Thymus (tissue), 14 donors: ENCODE data around the gene DENND1B. TPM values are rescaled to one million over a fixed set of nuclear protein-coding genes. Genes with fewer than 3 reads are reported as not detected.

Experiments
- DNase-seq, 9 donors: peaks; one replicate each; pipeline ENCODE4 v3.0.0-alpha.2; 2013; ENCODE audit warnings: low spot score in 9 of 9, low read depth in 6 of 9, missing footprints in 1 of 9
- H3K27ac ChIP-seq, 2 donors: one replicate each; pipeline ENCODE4 v1.5.1; 2013; ENCODE audit warnings: control low read depth in 1 of 2, low read depth in 1 of 2, low read length in 1 of 2, mild to moderate bottlenecking in 1 of 2, moderate library complexity in 1 of 2
- H3K27me3 ChIP-seq, 2 donors: one replicate each; pipeline ENCODE4 v1.5.1; 2013; ENCODE audit warnings: low read length in 1 of 2; ENCODE audit not compliant: control insufficient read depth in 2 of 2, insufficient read depth in 1 of 2
- H3K36me3 ChIP-seq, 2 donors: one replicate each; pipeline ENCODE4 v1.5.1; 2013; ENCODE audit warnings: low read length in 1 of 2, mild to moderate bottlenecking in 1 of 2, moderate library complexity in 1 of 2; ENCODE audit not compliant: control insufficient read depth in 2 of 2, insufficient read depth in 2 of 2
- H3K4me1 ChIP-seq, 2 donors: one replicate each; pipeline ENCODE4 v1.5.1; 2013; ENCODE audit warnings: low read length in 2 of 2; ENCODE audit not compliant: control insufficient read depth in 2 of 2, insufficient read depth in 2 of 2
- H3K4me3 ChIP-seq, 2 donors: one replicate each; pipeline ENCODE4 v1.5.1; 2013; ENCODE audit warnings: low read length in 2 of 2, control low read depth in 1 of 2, mild to moderate bottlenecking in 1 of 2
- H3K9me3 ChIP-seq, 2 donors: one replicate each; pipeline ENCODE4 v1.5.1; 2013; ENCODE audit warnings: low read length in 1 of 2, mild to moderate bottlenecking in 1 of 2; ENCODE audit not compliant: control insufficient read depth in 2 of 2, insufficient read depth in 1 of 2
- WGBS: extraction: QIAGEN DNeasy Blood & Tissue Kit; methylation state at CpG from one replicate; pipeline ENCODE4 v1.1.7; 2013; 5-methylcytosine and 5-hydroxymethylcytosine counted together
- long read RNA-seq, 10 donors: transcript quantifications; one replicate each; lab custom pipeline, GENCODE V29; 2026
- polyA plus RNA-seq: library from polyadenylated mRNA; stranded (reverse); fragments of 200-250 nt; gene quantifications from one replicate; pipeline ENCODE4 v1.2.3, GENCODE V29; 2013
- total RNA-seq: library from RNA; stranded (reverse); fragments of 120-200 nt; gene quantifications from one replicate; pipeline ENCODE4 v1.2.4, GENCODE V29; 2013
- donor health status: healthy.

Gene DENND1B
- total RNA-seq (23.5 TPM), polyA plus RNA-seq (8.8 TPM)
- long read RNA-seq, donor 1, result 0 reads
- long read RNA-seq, donor 2, partial matches to known transcripts, result 0 of 4 reads
- long read RNA-seq, donor 2, other reads (novel, unspliced or antisense), result 0 of 4 reads
- long read RNA-seq, donor 3, partial matches to known transcripts, result 0 of 2 reads
- long read RNA-seq, donor 3, other reads (novel, unspliced or antisense), result 0 of 2 reads
- long read RNA-seq, donor 4, result 0 reads
- long read RNA-seq, donor 5, partial matches to known transcripts, result 0 of 2 reads
- long read RNA-seq, donor 5, other reads (novel, unspliced or antisense), result 0 of 2 reads
- long read RNA-seq, donor 6, partial matches to known transcripts, result 0 of 3 reads
- long read RNA-seq, donor 6, other reads (novel, unspliced or antisense), result 0 of 3 reads
- long read RNA-seq, donor 7, partial matches to known transcripts, result 0 of 1 reads
- long read RNA-seq, donor 7, other reads (novel, unspliced or antisense), result 0 of 1 reads
- long read RNA-seq, donor 8, partial matches to known transcripts, result 0 of 1 reads
- long read RNA-seq, donor 8, other reads (novel, unspliced or antisense), result 0 of 1 reads
- long read RNA-seq, donor 9, result 0 reads
- long read RNA-seq, donor 10, partial matches to known transcripts, result 0 of 2 reads
- long read RNA-seq, donor 10, other reads (novel, unspliced or antisense), result 0 of 2 reads

GRCh38 chr1:197775282-197776262 lies at the start of gene DENND1B:
Gene DENND1B (minus strand): TSS chr1:197775480. CDS start chr1:197775155, 325 bp downstream.
- peak in 8 of 9 donors; percentile 56 to 90 (median 75) for DNase-seq
- 8% methylated on average over 51 of the region's 51 CpGs for WGBS

GRCh38 chr1:197814306-197814705 lies 39.0 kb upstream of the DENND1B start:
- H3K27me3 ChIP-seq, result no peaks in the 10 kb centered on the region
- H3K36me3 ChIP-seq, result no peaks in the 10 kb centered on the region
- H3K27ac ChIP-seq, result no peak overlapping the region
- no peak overlapping the region for H3K4me3 ChIP-seq
- H3K4me1 ChIP-seq, result no peaks in the 10 kb centered on the region
- WGBS, result 94% methylated on average over 2 of the region's 2 CpGs
- H3K9me3 ChIP-seq, result no peaks in the 10 kb centered on the region
- DNase-seq, result no peak

More at GRCh38 chr1:197775282-197776262, at the start of gene DENND1B:
- Histone ChIP-seq H3K36me3 (peaks cover 0 to 6% of the 10 kb centered on the region in 2 donors), H3K27ac (peak within 1 kb of the TSS; percentile 84 to 94), H3K27me3 (no peaks in the 10 kb centered on the region), H3K4me1 (peaks cover 10 to 19% of the 10 kb centered on the region in 2 donors), H3K4me3 (peak within 1 kb of the TSS; percentile 66 to 90), H3K9me3 (no peaks in the 10 kb centered on the region)

GRCh38 chr1:197813741-197814140 lies 38.5 kb upstream of the DENND1B start:
- H3K27me3 ChIP-seq, result no peaks in the 10 kb centered on the region
- 90% methylated on average over 5 of the region's 5 CpGs for WGBS
- DNase-seq, result no peak
- no peaks in the 10 kb centered on the region for H3K4me1 ChIP-seq
- no peak overlapping the region for H3K4me3 ChIP-seq
- no peak overlapping the region for H3K27ac ChIP-seq
- no peaks in the 10 kb centered on the region for H3K9me3 ChIP-seq
- no peaks in the 10 kb centered on the region for H3K36me3 ChIP-seq

- Histone ChIP-seq H3K27ac (no peak overlapping the region), H3K4me1 (no peaks in the 10 kb centered on the region), H3K27me3 (no peaks in the 10 kb centered on the region), H3K4me3 (no peak overlapping the region), H3K36me3 (no peaks in the 10 kb centered on the region), H3K9me3 (no peaks in the 10 kb centered on the region)
- WGBS, result 91% methylated on average over 1 of the region's 1 CpG
- no peak for DNase-seq
Observed at GRCh38 chr1:197811769-197812168, 36.5 kb upstream of the DENND1B start.

- Histone ChIP-seq H3K4me1 (no peaks in the 10 kb centered on the region), H3K36me3 (no peaks in the 10 kb centered on the region), H3K4me3 (no peak overlapping the region), H3K27me3 (no peaks in the 10 kb centered on the region), H3K27ac (no peak overlapping the region), H3K9me3 (no peaks in the 10 kb centered on the region)
- 89% methylated on average over 4 of the region's 4 CpGs for WGBS
- no peak for DNase-seq
Observed at GRCh38 chr1:197810812-197811211, 35.5 kb upstream of the DENND1B start.

- Histone ChIP-seq H3K9me3 (no peaks in the 10 kb centered on the region), H3K27ac (no peak overlapping the region), H3K36me3 (no peaks in the 10 kb centered on the region), H3K4me3 (no peak overlapping the region), H3K4me1 (no peaks in the 10 kb centered on the region), H3K27me3 (no peaks in the 10 kb centered on the region)
- WGBS, result 91% methylated on average over 3 of the region's 3 CpGs
- DNase-seq, result no peak
Observed at GRCh38 chr1:197808880-197809279, 33.6 kb upstream of the DENND1B start.

GRCh38 chr1:197807739-197808453 lies 32.6 kb upstream of the DENND1B start:
- WGBS, result 94% methylated on average over 5 of the region's 5 CpGs
- Histone ChIP-seq H3K27ac (no peak overlapping the region), H3K36me3 (no peaks in the 10 kb centered on the region), H3K27me3 (no peaks in the 10 kb centered on the region), H3K9me3 (no peaks in the 10 kb centered on the region), H3K4me1 (no peaks in the 10 kb centered on the region), H3K4me3 (no peak overlapping the region)
- no peak for DNase-seq

GRCh38 chr1:197807216-197807615 lies 31.9 kb upstream of the DENND1B start:
- Histone ChIP-seq H3K27me3 (no peaks in the 10 kb centered on the region), H3K4me3 (no peak overlapping the region), H3K4me1 (no peaks in the 10 kb centered on the region), H3K9me3 (no peaks in the 10 kb centered on the region), H3K36me3 (no peaks in the 10 kb centered on the region), H3K27ac (no peak overlapping the region)
- 93% methylated on average over 4 of the region's 4 CpGs for WGBS
- no peak for DNase-seq
